A549 (cell line): ENCODE measurements around the gene FBXO28. TPM values are rescaled to one million over a fixed set of nuclear protein-coding genes. Genes with fewer than 3 reads are reported as not detected.

Source experiments
- ATAC-seq, 2 experiments: fragments of 200-7000 bp in 1 of 2; fragments of >200 bp in 1 of 2; cut with Nextera tagmentation in 1 of 2; cut with Tn5 transposase in 1 of 2; 3 replicates each; pipeline versions ENCODE4 v1.8.0 to v1.9.1; 2018 to 2020; ENCODE audit warnings: mild to moderate bottlenecking in 1 of 2, moderate library complexity in 1 of 2
- CTCF ChIA-PET: fragments of 300-600 bp; sonication (Branson Sonifier 250); formaldehyde crosslinking; extraction: SDS; loops from one replicate; lab custom pipeline; 2021; ENCODE audit warnings: antibody characterized with exemption, inconsistent platforms; lab: Yijun Ruan, JAX
- POLR2A ChIA-PET: fragments of 350-600 bp; formaldehyde crosslinking; extraction: SDS; loops from one replicate; lab custom pipeline; 2021; ENCODE audit warnings: antibody characterized with exemption, inconsistent platforms; lab: Yijun Ruan, JAX
- DNase-seq, 2 experiments: peaks; one replicate each; pipeline versions ENCODE4 v3.0.0 to v3.0.0-alpha.2; 2011 to 2016; ENCODE audit warnings: low read depth in 1 of 2, low spot score in 1 of 2
- FAIRE-seq: peaks from 2 replicates; lab custom pipeline; 2011; peaks lifted over from hg19 to GRCh38; lab: Jason Lieb, UNC
- H3K27ac ChIP-seq, 2 experiments: fragments of >200 bp; sonication (Bioruptor Twin); formaldehyde crosslinking; 3 replicates each; pipeline ENCODE4 v1.5.1; 2016 to 2017
- H3K4me1 ChIP-seq: fragments of >200 bp; sonication (Bioruptor Twin); formaldehyde crosslinking; 3 replicates; pipeline ENCODE4 v1.6.1; 2016
- H3K4me2 ChIP-seq: fragments of >200 bp; sonication (Bioruptor Twin); formaldehyde crosslinking; 3 replicates; pipeline ENCODE4 v1.6.1; 2016
- H3K4me3 ChIP-seq: fragments of >200 bp; sonication (Bioruptor Twin); formaldehyde crosslinking; 3 replicates; pipeline ENCODE4 v1.5.1; 2016
- H3K9me3 ChIP-seq: fragments of >200 bp; sonication (Bioruptor Twin); formaldehyde crosslinking; 3 replicates; pipeline ENCODE4 v1.6.1; 2016
- BCL3 ChIP-seq: fragments of >200 bp; sonication (Bioruptor Twin); formaldehyde crosslinking; IDR thresholded peaks from 3 replicates; pipeline ENCODE4 v1.6.1; 2016
- BHLHE40 ChIP-seq: IDR thresholded peaks from 2 replicates; pipeline ENCODE4 v1.6.1; 2012; ENCODE audit warnings: low read depth, low read length, inconsistent platforms
- CBX2 ChIP-seq: fragments of 200-600 bp; sonication (generic); IDR thresholded peaks from 2 replicates; pipeline ENCODE4 v1.6.1; 2016; ENCODE audit warnings: low read depth, mild to moderate bottlenecking, borderline replicate concordance
- ELK1 ChIP-seq: fragments of 150-350 bp; IDR thresholded peaks from 2 replicates; pipeline ENCODE4 v1.6.1; 2014; ENCODE audit warnings: low read depth, mild to moderate bottlenecking, low read length
- EP300 ChIP-seq, 2 experiments: fragments of >200 bp; sonication (Bioruptor Twin); formaldehyde crosslinking; IDR thresholded peaks; 2 replicates in 1 of 2; 3 replicates in 1 of 2; pipeline ENCODE4 v1.6.1; 2016 to 2017
- FOSB ChIP-seq: fragments of 250-450 bp; sonication (Bioruptor Pico); IDR thresholded peaks from 2 replicates; pipeline ENCODE4 v1.5.0; 2020; ENCODE audit warnings: mild to moderate bottlenecking, moderate library complexity
- FOXS1 ChIP-seq: fragments of 250-450 bp; sonication (Bioruptor Pico); IDR thresholded peaks from 2 replicates; pipeline ENCODE4 v1.5.0; 2020; ENCODE audit warnings: mild to moderate bottlenecking, moderate library complexity
- HOXB5 ChIP-seq: fragments of 250-450 bp; sonication (Bioruptor Pico); IDR thresholded peaks from 2 replicates; pipeline ENCODE4 v1.5.0; 2020; ENCODE audit warnings: mild to moderate bottlenecking, moderate library complexity
- MAFK ChIP-seq: fragments of 450-650 bp; IDR thresholded peaks from 2 replicates; pipeline ENCODE4 v1.6.1; 2014; ENCODE audit not compliant: partially characterized antibody
- NFE2L2 ChIP-seq: fragments of 150-350 bp; conservative IDR thresholded peaks from 2 replicates; pipeline ENCODE4 v1.6.1; 2014; ENCODE audit warnings: low read length
- NR3C1 ChIP-seq: fragments of >200 bp; sonication (Bioruptor Twin); formaldehyde crosslinking; IDR thresholded peaks from 3 replicates; pipeline ENCODE4 v1.6.1; 2017
- POLR2AphosphoS2 ChIP-seq: conservative IDR thresholded peaks from 2 replicates; pipeline ENCODE4 v1.6.1; 2012; ENCODE audit warnings: low read length, improper control_type of control experiment, inconsistent platforms
- RNF2 ChIP-seq: fragments of 200-600 bp; sonication (generic); IDR thresholded peaks from 2 replicates; pipeline ENCODE4 v1.6.1; 2016; ENCODE audit warnings: low read depth, mild to moderate bottlenecking, antibody characterized with exemption, moderate library complexity, borderline replicate concordance
- SMC3 ChIP-seq: fragments of >200 bp; sonication (Bioruptor Twin); formaldehyde crosslinking; IDR thresholded peaks from 3 replicates; pipeline ENCODE4 v1.6.1; 2018; ENCODE audit warnings: inconsistent platforms
- SREBF2 ChIP-seq: fragments of 450-650 bp; IDR thresholded peaks from 2 replicates; pipeline ENCODE4 v1.6.1; 2014; ENCODE audit warnings: mild to moderate bottlenecking, moderate library complexity
- WGBS: methylation state at CpG from one replicate; pipeline ENCODE4 v1.1.6; 2017; ENCODE audit errors: missing lambda C conversion rate; 5-methylcytosine and 5-hydroxymethylcytosine counted together
- polyA plus RNA-seq, 4 experiments: library from polyadenylated mRNA; depleted of rRNA in 3 of 4; stranded (reverse); fragments of >200 nt; fragmentation: RNase III in 1 of 4; extraction: RNeasy Plus Mini Kit Qiagen cat#74134 plus additional on column Dnase treatment in 1 of 4; gene quantifications; 2 replicates in 3 of 4; 3 replicates in 1 of 4; pipeline ENCODE4 v1.2.3, GENCODE V29; 2011 to 2017

The FBXO28 gene
- polyA plus RNA-seq, 2 of the 4 experiments (the other 2 are of a cell fraction): 19.1 to 31.5 TPM

GRCh38 chr1:224198572-224198971 lies 84.7 kb downstream of the FBXO28 start:
- no peak for DNase-seq
- FAIRE-seq: no peak
- TF ChIP-seq SREBF2: no peak
- no peak for TF ChIP-seq FOXS1 (CRISPR knock-in tag)
- TF ChIP-seq POLR2AphosphoS2: no peak
- TF ChIP-seq CBX2: no peak
- no peak for TF ChIP-seq ELK1
- TF ChIP-seq, all 56 proteins: peak for 0
- ATAC-seq: no peak
- WGBS: 77% methylated on average over 4 of the region's 4 CpGs
- H3K27ac ChIP-seq: no peak overlapping the region
- no peaks in the 10 kb centered on the region for H3K9me3 ChIP-seq
- POLR2A ChIA-PET: no interaction called here
- no peak overlapping the region for H3K4me2 ChIP-seq
- H3K4me1 ChIP-seq: 0 out of 3 replicates have a peak, but pooled peaks cover 4% of the 10 kb centered on the region
- no peak overlapping the region for H3K4me3 ChIP-seq
- CTCF ChIA-PET: interaction anchor here (0.6 to 2.0 kb wide), 4 partner anchors 8 to 92 kb away, joined by 3 to 6 read pairs (median 4); partner anchors contain the start of gene DEGS1

DNA sequence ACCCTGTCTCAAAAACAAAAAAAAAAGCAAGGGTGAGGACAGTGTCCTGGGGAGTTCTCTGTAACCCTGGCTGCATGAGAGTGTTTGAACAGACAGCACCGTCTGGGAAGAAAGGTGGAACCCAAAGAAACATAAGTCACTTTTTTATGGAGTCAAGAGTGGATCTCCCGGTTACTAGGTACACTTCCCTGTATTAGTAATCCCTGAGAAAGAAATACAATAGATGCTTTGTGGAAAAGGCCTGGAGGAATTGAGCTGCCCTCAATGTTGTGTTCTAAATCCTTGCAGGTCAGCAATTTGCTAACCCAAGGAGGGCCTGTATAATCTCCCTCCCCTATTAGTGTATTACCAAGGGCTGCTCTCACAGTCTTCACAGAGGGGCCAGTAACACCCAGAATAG lies 85.8 kb downstream of the FBXO28 start:
- TF ChIP-seq MAFK: peak; percentile 7
- TF ChIP-seq HOXB5 (CRISPR knock-in tag): no peak
- FAIRE-seq (no peak), ATAC-seq (no peak), DNase-seq (no peak)
- CTCF ChIA-PET: interaction anchor here (1.2 to 1.8 kb wide), 2 partner anchors 9 to 12 kb away, joined by 4 read pairs; no protein-coding TSS in a partner anchor
- Histone ChIP-seq H3K4me3 (no peak overlapping the region), H3K27ac (no peak overlapping the region), H3K4me2 (no peak overlapping the region), H3K4me1 (peaks cover 13% of the 10 kb centered on the region), H3K9me3 (no peaks in the 10 kb centered on the region)
- WGBS: 49% methylated on average over 2 of the region's 2 CpGs
- POLR2A ChIA-PET: no interaction called here

- Histone ChIP-seq H3K4me2 (no peak overlapping the region), H3K9me3 (no peaks in the 10 kb centered on the region), H3K4me3 (no peak overlapping the region), H3K27ac (no peak overlapping the region), H3K4me1 (peaks cover 22% of the 10 kb centered on the region)
- ATAC-seq (peak; percentile 29 to 44; a peak in 2 of 6 replicates), DNase-seq (no peak), FAIRE-seq (no peak)
- ChIA-PET POLR2A (no interaction called here), CTCF (no interaction called here)
- WGBS: 66% methylated on average over 5 of the region's 5 CpGs
- TF ChIP-seq MAFK (no peak), EP300 (IDR thresholded peaks at IDR 0.05) (no peak), BCL3 (no peak), NR3C1 (no peak), FOSB (CRISPR knock-in tag) (no peak), RNF2 (no peak), SREBF2 (no peak), NFE2L2 (no peak), BHLHE40 (no peak)
Measured at GRCh38 chr1:224201383-224201782, 87.5 kb downstream of the FBXO28 start.

DNA sequence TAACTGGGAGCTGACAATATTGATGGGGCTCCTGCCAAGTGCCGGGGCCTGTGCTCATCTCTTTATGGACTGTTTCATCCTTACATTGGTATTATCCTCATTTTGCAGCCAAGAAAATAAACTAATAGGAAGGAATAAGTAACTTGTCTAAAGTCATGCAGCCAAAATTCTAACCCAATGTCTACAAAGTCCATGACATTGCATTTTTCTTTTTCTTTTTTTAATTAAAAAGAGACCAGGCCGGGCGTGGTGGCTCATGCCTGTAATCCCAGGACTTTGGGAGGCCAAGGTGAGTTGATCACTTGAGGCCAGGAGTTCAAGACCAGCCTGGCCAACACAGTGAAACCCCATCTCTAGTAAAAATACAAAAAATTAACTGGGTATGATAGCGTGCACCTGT lies 87.9 kb downstream of the FBXO28 start:
- POLR2A ChIA-PET: no interaction called here
- H3K4me1 ChIP-seq: peaks cover 22% of the 10 kb centered on the region
- H3K9me3 ChIP-seq: no peaks in the 10 kb centered on the region
- FAIRE-seq: no peak
- 84% methylated on average over 4 of the region's 4 CpGs for WGBS
- H3K27ac ChIP-seq: no peak overlapping the region
- CTCF ChIA-PET: no interaction called here
- H3K4me3 ChIP-seq: no peak overlapping the region
- H3K4me2 ChIP-seq: no peak overlapping the region
- TF ChIP-seq SMC3 (no peak), MAFK (peak; percentile 34)
- TF ChIP-seq, all 56 proteins: peak for 1
- DNase-seq (no peak), ATAC-seq (no peak)
